HCEC 1CT (cell line): ENCODE data around the gene OBI1.
"Not testable (repeated sequence)": the region's sequence is repeated elsewhere in the genome, so short reads cannot be mapped to it uniquely, and the experiment has no call there.

Source experiments
- DNase-seq: peaks from one replicate; pipeline ENCODE4 v3.0.0-alpha.2; 2017

OBI1 gene

GRCh38 chr13:78649997-78650716, 8.8 kb downstream of the OBI1 start:
- no peak for DNase-seq

DNA sequence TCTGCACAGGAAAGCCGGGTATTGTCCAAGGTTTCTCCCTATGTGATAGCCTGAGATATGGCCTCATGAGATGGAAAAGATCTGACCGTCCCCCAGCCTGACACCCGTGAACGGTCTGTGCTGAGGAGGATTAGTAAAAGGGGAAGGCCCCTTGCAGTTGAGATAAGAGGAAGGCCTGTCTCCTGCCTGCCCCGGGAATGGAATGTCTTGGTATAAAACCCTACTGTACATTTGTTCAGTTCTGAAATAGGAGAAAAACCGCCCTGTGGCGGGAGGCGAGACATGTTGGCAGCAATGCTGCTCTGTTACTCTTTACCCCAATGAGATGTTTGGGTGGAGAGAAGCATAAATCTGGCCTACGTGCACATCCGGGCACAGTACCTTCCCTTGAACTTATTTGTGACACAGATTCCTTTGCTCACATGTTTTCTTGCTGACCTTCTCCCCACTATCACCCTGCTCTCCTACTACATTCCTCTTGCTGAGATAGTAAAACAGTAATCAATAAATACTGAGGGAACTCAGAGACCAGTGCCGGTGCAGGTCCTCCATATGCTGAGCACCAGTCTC, 11.8 kb downstream of the OBI1 start:
- DNase-seq: not testable (repeated sequence)

- DNase-seq: no peak
Measured at GRCh38 chr13:78638216-78638615, 20.7 kb downstream of the OBI1 start.

- no peak for DNase-seq
Measured at GRCh38 chr13:78636495-78636894, 22.5 kb downstream of the OBI1 start.

DNA sequence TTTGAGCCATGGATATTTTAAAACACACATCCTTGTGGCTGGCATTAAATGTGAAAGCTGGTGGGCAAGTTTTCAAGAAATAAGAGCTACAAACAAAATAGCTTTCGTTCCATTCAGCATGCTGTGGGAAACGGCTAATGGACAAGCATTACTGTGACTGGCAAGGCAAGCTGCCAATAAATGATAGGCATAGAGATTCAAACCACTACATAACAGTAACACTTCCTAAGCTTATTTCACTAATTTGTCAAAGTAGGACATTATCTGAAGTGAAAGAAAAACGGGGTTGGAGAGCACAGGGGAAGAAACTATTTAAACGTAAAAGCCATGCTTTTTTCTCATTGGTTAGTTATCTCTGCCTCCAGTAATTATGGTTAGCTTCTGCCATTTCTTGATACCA, 26.0 kb downstream of the OBI1 start:
- no peak for DNase-seq

DNA sequence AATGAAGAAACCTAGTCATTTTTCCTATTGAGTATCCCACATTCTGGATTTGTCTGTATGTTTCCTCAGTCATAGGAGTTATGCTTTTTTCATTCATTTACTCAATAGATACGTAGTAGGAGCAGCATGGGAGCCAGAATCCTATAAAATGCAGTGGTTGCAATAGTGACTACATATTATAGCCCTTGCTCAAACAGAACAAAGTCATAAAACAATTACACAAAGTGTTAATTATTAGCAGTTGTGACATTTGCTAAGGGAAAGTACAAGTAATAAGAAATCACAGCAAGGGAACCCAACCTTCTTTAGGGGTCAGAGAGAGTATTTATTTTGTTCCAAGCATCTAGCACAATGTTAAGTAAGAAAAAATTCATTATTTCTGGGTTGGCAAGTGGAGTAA, 27.9 kb downstream of the OBI1 start:
- DNase-seq: no peak

GRCh38 chr13:78630511-78630910, 28.4 kb downstream of the OBI1 start:
- no peak for DNase-seq

- no peak for DNase-seq
Measured at GRCh38 chr13:78625384-78625783, 33.6 kb downstream of the OBI1 start.

DNA sequence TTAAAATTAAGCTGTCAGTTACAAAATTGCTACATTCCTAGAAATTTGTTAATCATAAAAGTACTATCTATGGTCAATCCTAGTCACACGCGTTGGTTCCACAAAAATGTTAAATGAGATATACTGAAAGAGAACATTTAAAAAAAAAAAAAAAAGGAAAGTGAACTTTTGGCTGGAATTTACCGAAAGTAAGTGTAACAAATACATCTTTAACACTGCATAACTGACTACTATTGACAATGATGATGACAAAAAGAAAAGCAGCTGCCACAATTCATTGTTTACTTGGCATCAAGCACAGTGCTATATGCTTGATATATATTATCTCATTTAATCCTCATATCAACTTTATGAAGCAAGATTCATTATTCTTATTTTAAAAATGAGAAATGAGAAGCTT, 35.8 kb downstream of the OBI1 start:
- DNase-seq: no peak

DNA sequence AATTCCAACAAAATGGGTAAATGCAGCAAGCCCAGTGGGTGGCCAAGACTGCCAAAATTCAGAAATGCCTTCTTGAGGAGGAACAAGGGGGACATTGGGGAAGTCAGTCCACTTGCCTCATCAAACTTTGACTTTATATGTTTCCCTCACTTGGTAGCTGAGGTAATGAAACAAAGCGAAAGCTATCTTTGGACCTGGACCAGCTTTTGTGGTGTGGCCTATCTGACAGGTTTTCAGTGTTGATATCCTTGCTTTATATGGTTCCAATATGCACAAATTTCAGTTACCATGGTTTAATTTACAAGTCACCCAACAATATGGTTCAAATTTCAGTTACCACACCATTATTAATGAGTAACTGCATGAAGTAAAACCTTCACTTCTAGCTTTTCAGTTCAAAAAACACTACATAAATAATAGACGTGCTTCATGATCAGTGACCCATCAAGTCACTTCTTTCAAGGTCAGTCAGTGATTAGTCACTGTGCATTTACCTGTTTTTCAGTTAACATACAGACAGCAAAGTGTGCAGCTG, 38.0 kb downstream of the OBI1 start:
- no peak for DNase-seq

DNA sequence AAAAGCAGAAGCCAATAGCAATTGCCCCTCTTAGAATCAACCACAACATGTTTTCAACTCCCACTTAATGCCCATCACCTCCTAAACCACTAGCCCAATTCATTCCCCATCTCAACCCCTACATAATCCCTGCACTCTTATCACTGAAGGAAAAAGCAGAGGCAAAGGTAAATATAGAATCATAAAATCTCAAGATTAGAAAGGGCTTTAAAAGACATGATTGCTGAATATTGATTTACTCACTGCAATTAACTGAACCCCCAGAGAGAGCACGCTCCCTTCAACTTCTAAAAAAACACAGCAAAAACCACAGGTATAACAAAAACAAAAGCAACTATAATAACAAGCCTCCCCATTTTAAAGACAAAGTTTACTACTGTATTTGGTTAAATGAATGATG, 40.5 kb downstream of the OBI1 start:
- DNase-seq: no peak

GRCh38 chr13:78611040-78611439, 47.9 kb downstream of the OBI1 start:
- DNase-seq: no peak

GRCh38 chr13:78610381-78610883, 48.5 kb downstream of the OBI1 start:
- DNase-seq: peak; percentile 71

GRCh38 chr13:78609464-78610205, 49.3 kb downstream of the OBI1 start:
- DNase-seq: no peak

- no peak for DNase-seq
Measured at GRCh38 chr13:78608688-78609463, 50.1 kb downstream of the OBI1 start.

GRCh38 chr13:78608252-78608687, 50.7 kb downstream of the OBI1 start:
- no peak for DNase-seq

DNA sequence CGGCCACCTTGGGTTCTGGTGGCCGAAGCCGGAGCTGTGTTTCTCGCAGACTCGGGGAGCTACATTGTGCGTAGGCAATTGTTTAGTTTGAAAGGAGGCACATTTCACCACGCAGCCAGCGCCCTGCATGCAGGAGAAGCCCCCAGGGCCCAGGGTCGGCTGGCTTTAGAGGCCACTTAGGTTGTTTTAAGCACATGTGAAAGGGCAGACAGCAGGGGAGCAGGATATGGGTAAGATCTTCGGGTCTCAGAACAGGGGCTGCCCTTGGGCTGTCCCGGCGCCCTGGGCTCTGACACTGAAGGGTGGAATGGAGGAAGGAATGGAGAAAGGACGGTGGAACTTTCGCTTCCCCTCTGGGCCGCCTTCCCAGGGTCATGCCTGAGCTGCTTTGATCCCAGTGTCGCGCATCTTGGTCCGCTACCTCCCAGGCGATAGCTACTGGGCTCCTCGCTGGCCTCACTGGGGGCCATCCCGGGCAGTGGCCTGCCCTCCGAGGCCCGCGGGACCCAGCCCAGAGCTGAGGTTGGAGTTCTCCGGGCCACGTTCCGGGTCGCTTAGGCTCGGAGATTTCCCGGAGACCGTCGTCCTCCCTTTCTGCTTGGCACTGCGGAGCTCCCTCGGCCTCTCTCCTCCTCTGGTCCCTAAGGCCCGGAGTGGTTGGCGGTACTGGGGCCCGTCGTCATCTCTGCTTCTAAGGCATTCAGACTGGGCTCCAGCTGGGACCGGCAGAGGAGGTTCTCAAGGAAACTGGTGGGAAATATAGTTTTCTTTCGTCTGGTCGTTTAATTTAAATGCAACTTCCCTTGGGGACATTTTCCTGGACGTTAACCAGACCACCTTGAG, 51.3 kb downstream of the OBI1 start:
- DNase-seq: no peak

DNA sequence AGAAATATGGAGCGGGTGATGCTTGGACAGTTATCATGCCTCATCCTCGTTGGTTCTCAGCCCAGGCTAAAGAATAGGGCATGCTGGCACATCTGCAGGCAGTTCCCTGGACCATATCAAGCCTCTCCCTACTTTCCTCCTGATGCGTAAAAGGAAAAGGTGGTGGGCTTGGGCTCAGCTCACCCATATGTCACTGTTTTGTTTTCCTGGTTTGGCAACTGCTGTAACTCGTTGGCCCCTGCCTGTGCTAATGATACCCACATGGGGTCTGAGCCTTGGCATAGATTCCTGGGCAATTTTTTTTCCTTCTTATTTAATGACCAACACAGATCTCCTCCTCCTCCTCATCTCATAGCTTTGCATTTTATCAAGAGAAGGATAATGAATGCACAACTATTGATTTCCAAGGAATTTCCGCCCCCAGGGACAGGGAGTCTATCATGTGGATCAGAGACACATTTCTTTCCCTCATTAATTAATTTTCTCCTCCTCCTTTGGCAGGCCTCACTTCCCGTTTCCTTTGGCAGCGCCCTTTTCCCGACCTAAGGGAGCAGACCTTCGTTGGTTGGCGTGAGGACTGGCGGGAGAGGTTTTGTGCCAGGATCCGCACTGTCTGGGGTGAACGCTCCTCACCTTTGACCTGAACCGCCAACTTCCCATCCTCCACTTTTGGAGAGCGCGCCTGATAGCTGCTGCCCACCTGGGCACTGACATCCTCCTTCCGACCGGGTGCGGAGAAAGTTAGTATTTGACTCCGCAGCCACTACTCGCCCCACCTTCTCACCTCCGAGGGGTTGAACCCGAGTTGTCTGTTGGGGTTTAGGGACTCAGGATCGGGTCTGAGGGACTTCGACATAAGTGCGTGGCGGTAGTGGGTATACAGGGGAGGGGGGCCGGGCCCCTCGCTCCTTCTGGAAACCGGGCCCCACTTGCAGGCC, 52.2 kb downstream of the OBI1 start:
- no peak for DNase-seq

DNA sequence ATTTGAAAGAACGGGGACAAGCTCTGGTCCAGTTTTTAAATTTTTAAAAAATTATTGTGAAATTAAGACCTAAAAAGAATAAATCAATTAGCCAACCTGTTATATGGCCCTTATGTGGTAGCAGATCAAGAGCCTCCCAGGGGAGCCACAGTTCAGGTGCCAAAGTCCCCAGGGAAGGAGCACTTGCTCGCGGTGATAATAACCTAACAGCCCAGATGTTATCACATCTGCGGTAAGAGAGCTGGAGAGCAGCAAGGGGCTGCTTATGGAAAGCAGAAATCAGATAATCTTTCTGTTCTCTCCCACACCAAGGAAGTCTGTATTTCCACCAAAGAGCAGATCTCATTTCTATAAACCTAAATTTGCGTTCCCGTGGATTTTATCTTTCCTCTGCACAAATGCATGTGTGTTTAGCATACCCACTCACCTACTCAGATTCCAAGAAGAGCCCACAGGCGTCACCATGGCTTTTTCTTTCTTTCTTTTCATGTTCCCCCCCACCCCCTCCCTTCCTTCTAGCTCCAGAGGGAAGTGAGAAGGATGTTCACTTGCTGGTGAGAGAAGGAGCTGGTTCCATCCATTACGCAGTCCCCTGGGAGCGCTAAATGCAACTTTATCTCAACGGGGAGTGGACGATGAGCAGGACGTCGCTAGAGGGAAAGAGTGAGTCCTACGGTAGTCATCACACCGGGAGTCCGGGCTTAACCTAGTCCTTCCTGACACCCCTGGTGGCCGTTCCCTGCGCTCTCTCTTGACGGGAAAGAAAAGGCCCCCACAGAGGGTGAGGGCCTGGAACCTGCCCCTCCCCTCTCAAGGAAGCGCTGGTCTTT, 54.0 kb downstream of the OBI1 start:
- DNase-seq: no peak
